ENCODE data around the gene UBE2R2.

- no peak for TF ChIP-seq CTCF (IDR thresholded peaks at IDR 0.05; ENCODE audit: poor library complexity)
- TF ChIP-seq EZH2phosphoT487 (IDR thresholded peaks at IDR 0.05; ENCODE audit: low read depth, severe bottlenecking, unreplicated experiment), result no peak
- no peak for TF ChIP-seq EZH2 (IDR thresholded peaks at IDR 0.05; ENCODE audit: borderline replicate concordance)
These were observed 96.6 kb downstream of the UBE2R2 start for GRCh38 chr9:33913541-33913940.

All from hepatocyte (in vitro differentiated cells).